K562 (cell line): ENCODE results near the gene GABARAP. TPM values are rescaled to one million over a fixed set of nuclear protein-coding genes. Genes with fewer than 3 reads are reported as not detected.

Experiments used
- ETS2 ChIP-seq: IDR thresholded peaks from 2 replicates; pipeline ENCODE4 v1.6.1; 2016; ENCODE audit warnings: borderline replicate concordance, missing genetic modification characterization, mild to moderate bottlenecking, moderate library complexity, missing compliant biosample characterization; ENCODE audit not compliant: poor library complexity, severe bottlenecking
- FOXA3 ChIP-seq, 2 experiments: fragments of 450-650 bp in 1 of 2; sonication (generic) in 1 of 2; formaldehyde crosslinking; IDR thresholded peaks in 1 of 2; conservative IDR thresholded peaks in 1 of 2; 2 replicates each; pipeline versions ENCODE4 v1.4.0 to v1.8.0; 2020 to 2022; ENCODE audit warnings: mild to moderate bottlenecking in 2 of 2, missing genetic modification reagents in 1 of 2
- GATA2 ChIP-seq: sonication (generic); formaldehyde crosslinking; IDR thresholded peaks from 2 replicates; pipeline ENCODE4 v1.4.0; 2020; ENCODE audit warnings: mild to moderate bottlenecking, missing genetic modification reagents
- MEIS2 ChIP-seq: fragments of 450-650 bp; IDR thresholded peaks from 2 replicates; pipeline ENCODE4 v1.6.1; 2014; ENCODE audit warnings: mild to moderate bottlenecking; ENCODE audit not compliant: partially characterized antibody
- RFX5 ChIP-seq: IDR thresholded peaks from 2 replicates; pipeline ENCODE4 v1.6.1; 2011; ENCODE audit warnings: low read depth, mild to moderate bottlenecking, improper control_type of control experiment, low read length
- RNF2 ChIP-seq: sonication (generic); IDR thresholded peaks from 2 replicates; pipeline ENCODE4 v1.6.1; 2016
- ZKSCAN1 ChIP-seq: fragments of 150-350 bp; IDR thresholded peaks from 2 replicates; pipeline ENCODE4 v1.6.1; 2016; ENCODE audit warnings: low read depth, low read length
- ZNF134 ChIP-seq: fragments of 250-450 bp; sonication (Bioruptor Pico); conservative IDR thresholded peaks from 2 replicates; pipeline ENCODE4 v1.4.0; 2020
- polyA plus RNA-seq, 8 experiments: library from polyadenylated mRNA; depleted of rRNA in 4 of 8; stranded (reverse) in 5 of 8; unstranded in 3 of 8; fragments of >200 nt; fragmentation: Nextera tagmentation in 2 of 8; fragmentation: Illumina TruSeq in 1 of 8; extraction: Ambion mirVana in 2 of 8; extraction: Trizol in 1 of 8; gene quantifications; 2 replicates each; pipeline versions ENCODE4 v1.2.1 to v1.2.3, GENCODE V29; 2011 to 2014; ENCODE audit warnings: inconsistent platforms in 1 of 8, missing spikeins in 1 of 8
- total RNA-seq, 7 experiments: library from RNA; depleted of rRNA in 6 of 7; stranded (reverse); fragments of >200 nt in 6 of 7; fragmentation: Illumina TruSeq in 2 of 7; extraction: Trizol in 2 of 7; gene quantifications; 2 replicates each; pipeline versions ENCODE4 v1.2.1 to v1.2.3, GENCODE V29; 2011 to 2021; ENCODE audit warnings: low replicate concordance in 1 of 7
- TF ChIP-seq, protein P1 (sequence below): sonication (generic); formaldehyde crosslinking; IDR thresholded peaks from 2 replicates; pipeline ENCODE4 v1.8.0; 2022; ENCODE audit warnings: missing genetic modification reagents, mild to moderate bottlenecking, borderline replicate concordance
- TF ChIP-seq, protein P2 (sequence below), 2 experiments: IDR thresholded peaks in 1 of 2; conservative IDR thresholded peaks in 1 of 2; 2 replicates each; pipeline ENCODE4 v1.6.1; 2016; ENCODE audit warnings: low read depth in 2 of 2, mild to moderate bottlenecking in 1 of 2, missing compliant biosample characterization in 1 of 2, missing genetic modification characterization in 1 of 2, moderate library complexity in 1 of 2
- TF ChIP-seq, protein P3 (sequence below): fragments of 250-450 bp; sonication (Bioruptor Pico); IDR thresholded peaks from 2 replicates; pipeline ENCODE4 v1.4.0; 2020; ENCODE audit warnings: mild to moderate bottlenecking, moderate library complexity
- TF ChIP-seq, protein P4 (sequence below): fragments of 250-450 bp; sonication (Bioruptor Pico); IDR thresholded peaks from 2 replicates; pipeline ENCODE4 v1.8.0; 2021; ENCODE audit warnings: mild to moderate bottlenecking, moderate library complexity
- TF ChIP-seq, protein P5 (sequence below): fragments of 250-450 bp; sonication (Bioruptor Pico); IDR thresholded peaks from 2 replicates; pipeline ENCODE4 v1.8.0; 2021; ENCODE audit warnings: moderate library complexity, mild to moderate bottlenecking, inconsistent platforms

Gene GABARAP
- total and polyA plus RNA-seq, 9 of the 15 experiments (the other 6 are each of a cell fraction or from before 2014, with no cell fraction given) = 47.5 to 373 (median 152) TPM

DNA sequence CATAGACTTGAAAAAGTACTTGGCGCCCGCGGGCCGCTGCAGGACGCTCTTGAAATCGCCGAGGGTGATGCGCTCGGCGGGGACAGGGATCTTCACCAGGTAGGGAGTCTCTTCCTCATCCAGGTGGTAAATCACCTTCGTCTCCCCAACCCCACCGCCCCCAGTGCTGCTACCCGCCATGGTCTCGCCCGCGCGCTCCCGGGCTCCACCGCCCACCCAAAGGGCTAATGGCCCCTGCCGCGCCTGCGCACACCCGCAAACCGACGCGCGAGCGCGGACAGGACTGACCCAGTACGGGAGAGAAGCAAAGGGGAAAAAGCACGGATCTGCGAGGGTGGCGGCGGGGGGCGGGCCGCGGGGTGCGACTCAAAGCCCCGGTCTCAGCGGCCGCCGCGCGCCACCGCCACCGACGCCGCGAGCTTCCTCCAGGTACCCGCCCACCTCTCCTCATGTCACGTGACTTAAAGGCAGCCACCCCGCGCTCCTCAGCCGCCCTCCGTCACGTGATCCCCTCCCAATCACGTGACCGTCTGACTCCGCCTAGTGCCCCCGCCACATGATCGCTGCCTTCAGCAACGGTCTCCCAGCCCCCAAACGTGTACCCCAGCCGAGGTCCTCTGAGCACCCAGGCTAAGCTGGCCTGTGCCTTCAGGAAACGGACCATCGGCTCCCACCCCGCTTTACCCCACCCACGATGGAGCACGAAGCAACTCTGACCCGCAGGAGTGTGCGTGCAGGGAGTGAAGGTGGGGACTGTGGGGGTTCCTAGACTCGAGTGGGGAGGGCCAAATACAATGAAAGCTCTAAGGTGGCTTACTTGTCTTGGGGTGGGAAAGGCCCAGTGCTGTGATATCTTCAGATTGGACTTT, 7.9 kb downstream of the GABARAP start, which contains the start of gene DVL2 (continued):
- TF ChIP-seq, protein P1, sequence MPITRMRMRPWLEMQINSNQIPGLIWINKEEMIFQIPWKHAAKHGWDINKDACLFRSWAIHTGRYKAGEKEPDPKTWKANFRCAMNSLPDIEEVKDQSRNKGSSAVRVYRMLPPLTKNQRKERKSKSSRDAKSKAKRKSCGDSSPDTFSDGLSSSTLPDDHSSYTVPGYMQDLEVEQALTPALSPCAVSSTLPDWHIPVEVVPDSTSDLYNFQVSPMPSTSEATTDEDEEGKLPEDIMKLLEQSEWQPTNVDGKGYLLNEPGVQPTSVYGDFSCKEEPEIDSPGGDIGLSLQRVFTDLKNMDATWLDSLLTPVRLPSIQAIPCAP (CRISPR knock-in tag) = no peak
- TF ChIP-seq MEIS2 (no peak), RFX5 (no peak), FOXA3 (CRISPR knock-in tag; conservative IDR thresholded peaks at IDR 0.05 in 1 of 2, IDR thresholded peaks at IDR 0.05 in 1 of 2) (no peak), GATA2 (CRISPR knock-in tag) (no peak), ZKSCAN1 (no peak; the same call in 1 of the 2 replicates), ETS2 (no peak), ZNF134 (no peak), RNF2 (no peak)
- TF ChIP-seq, protein P2, sequence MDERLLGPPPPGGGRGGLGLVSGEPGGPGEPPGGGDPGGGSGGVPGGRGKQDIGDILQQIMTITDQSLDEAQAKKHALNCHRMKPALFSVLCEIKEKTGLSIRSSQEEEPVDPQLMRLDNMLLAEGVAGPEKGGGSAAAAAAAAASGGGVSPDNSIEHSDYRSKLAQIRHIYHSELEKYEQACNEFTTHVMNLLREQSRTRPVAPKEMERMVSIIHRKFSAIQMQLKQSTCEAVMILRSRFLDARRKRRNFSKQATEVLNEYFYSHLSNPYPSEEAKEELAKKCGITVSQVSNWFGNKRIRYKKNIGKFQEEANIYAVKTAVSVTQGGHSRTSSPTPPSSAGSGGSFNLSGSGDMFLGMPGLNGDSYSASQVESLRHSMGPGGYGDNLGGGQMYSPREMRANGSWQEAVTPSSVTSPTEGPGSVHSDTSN (CRISPR knock-in tag; IDR thresholded peaks at IDR 0.05; ENCODE audit: low read depth) = no peak
- TF ChIP-seq, protein P2 (tag; conservative IDR thresholded peaks at IDR 0.05; ENCODE audit: low read depth) = no peak
- TF ChIP-seq, protein P3, sequence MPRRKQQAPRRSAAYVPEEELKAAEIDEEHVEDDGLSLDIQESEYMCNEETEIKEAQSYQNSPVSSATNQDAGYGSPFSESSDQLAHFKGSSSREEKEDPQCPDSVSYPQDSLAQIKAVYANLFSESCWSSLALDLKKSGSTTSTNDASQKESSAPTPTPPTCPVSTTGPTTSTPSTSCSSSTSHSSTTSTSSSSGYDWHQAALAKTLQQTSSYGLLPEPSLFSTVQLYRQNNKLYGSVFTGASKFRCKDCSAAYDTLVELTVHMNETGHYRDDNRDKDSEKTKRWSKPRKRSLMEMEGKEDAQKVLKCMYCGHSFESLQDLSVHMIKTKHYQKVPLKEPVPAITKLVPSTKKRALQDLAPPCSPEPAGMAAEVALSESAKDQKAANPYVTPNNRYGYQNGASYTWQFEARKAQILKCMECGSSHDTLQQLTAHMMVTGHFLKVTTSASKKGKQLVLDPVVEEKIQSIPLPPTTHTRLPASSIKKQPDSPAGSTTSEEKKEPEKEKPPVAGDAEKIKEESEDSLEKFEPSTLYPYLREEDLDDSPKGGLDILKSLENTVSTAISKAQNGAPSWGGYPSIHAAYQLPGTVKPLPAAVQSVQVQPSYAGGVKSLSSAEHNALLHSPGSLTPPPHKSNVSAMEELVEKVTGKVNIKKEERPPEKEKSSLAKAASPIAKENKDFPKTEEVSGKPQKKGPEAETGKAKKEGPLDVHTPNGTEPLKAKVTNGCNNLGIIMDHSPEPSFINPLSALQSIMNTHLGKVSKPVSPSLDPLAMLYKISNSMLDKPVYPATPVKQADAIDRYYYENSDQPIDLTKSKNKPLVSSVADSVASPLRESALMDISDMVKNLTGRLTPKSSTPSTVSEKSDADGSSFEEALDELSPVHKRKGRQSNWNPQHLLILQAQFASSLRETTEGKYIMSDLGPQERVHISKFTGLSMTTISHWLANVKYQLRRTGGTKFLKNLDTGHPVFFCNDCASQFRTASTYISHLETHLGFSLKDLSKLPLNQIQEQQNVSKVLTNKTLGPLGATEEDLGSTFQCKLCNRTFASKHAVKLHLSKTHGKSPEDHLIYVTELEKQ = no peak
- TF ChIP-seq, protein P4, sequence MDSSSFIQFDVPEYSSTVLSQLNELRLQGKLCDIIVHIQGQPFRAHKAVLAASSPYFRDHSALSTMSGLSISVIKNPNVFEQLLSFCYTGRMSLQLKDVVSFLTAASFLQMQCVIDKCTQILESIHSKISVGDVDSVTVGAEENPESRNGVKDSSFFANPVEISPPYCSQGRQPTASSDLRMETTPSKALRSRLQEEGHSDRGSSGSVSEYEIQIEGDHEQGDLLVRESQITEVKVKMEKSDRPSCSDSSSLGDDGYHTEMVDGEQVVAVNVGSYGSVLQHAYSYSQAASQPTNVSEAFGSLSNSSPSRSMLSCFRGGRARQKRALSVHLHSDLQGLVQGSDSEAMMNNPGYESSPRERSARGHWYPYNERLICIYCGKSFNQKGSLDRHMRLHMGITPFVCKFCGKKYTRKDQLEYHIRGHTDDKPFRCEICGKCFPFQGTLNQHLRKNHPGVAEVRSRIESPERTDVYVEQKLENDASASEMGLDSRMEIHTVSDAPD = no peak
- TF ChIP-seq, protein P5, sequence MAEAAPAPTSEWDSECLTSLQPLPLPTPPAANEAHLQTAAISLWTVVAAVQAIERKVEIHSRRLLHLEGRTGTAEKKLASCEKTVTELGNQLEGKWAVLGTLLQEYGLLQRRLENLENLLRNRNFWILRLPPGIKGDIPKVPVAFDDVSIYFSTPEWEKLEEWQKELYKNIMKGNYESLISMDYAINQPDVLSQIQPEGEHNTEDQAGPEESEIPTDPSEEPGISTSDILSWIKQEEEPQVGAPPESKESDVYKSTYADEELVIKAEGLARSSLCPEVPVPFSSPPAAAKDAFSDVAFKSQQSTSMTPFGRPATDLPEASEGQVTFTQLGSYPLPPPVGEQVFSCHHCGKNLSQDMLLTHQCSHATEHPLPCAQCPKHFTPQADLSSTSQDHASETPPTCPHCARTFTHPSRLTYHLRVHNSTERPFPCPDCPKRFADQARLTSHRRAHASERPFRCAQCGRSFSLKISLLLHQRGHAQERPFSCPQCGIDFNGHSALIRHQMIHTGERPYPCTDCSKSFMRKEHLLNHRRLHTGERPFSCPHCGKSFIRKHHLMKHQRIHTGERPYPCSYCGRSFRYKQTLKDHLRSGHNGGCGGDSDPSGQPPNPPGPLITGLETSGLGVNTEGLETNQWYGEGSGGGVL (CRISPR knock-in tag) = no peak
